SK-N-SH (cell line): Measurements from ENCODE around the gene IKZF4. TPM values are rescaled to one million over a fixed set of nuclear protein-coding genes. Genes with fewer than 3 reads are reported as not detected.

Experiments used
- CTCF ChIA-PET: fragments of 300-600, 350-600 bp; formaldehyde crosslinking; extraction: SDS; loops from one replicate; lab custom pipeline; 2021; lab: Yijun Ruan, JAX
- POLR2A ChIA-PET: fragments of 350-600 bp; sonication (Branson Sonifier 250); formaldehyde crosslinking; extraction: SDS; loops from one replicate; lab custom pipeline; 2020; ENCODE audit warnings: antibody characterized with exemption, inconsistent platforms; lab: Yijun Ruan, JAX
- DNase-seq: peaks from one replicate; pipeline ENCODE4 v3.0.0; 2012
- H2AFZ ChIP-seq: fragments of 200-600 bp; sonication (generic); 2 replicates; pipeline ENCODE4 v1.8.1; 2016; ENCODE audit warnings: antibody characterized with exemption, mild to moderate bottlenecking, low read depth
- H3F3A ChIP-seq: fragments of 200-600 bp; sonication (generic); replicated peaks from 2 replicates; pipeline ENCODE3; 2016; ENCODE audit warnings: antibody characterized with exemption, mild to moderate bottlenecking; ENCODE audit not compliant: insufficient read depth
- H3K27ac ChIP-seq, 2 experiments: fragments of 200-500 bp in 1 of 2; fragments of 200-600 bp in 1 of 2; sonication (Bioruptor generic) in 1 of 2; sonication (generic), shearing (Covaris generic) in 1 of 2; 2 replicates each; pipeline versions ENCODE4 v1.5.1 to v1.6.1; 2014 to 2016; ENCODE audit warnings: low read depth in 2 of 2, inconsistent platforms in 1 of 2, low read length in 1 of 2, mild to moderate bottlenecking in 1 of 2, mixed read lengths in 1 of 2
- H3K27me3 ChIP-seq: fragments of 200-600 bp; sonication (generic), shearing (Covaris generic); 2 replicates; pipeline ENCODE4 v1.6.1; 2016; ENCODE audit warnings: mixed run types; ENCODE audit not compliant: insufficient read depth
- H3K36me3 ChIP-seq, 2 experiments: fragments of 200-500 bp in 1 of 2; fragments of 200-600 bp in 1 of 2; sonication (Bioruptor generic) in 1 of 2; sonication (generic) in 1 of 2; replicated peaks in 1 of 2; 2 replicates each; pipeline versions ENCODE3 to v1.5.1; 2014 to 2016; ENCODE audit warnings: low read length in 1 of 2, mild to moderate bottlenecking in 1 of 2; ENCODE audit not compliant: insufficient read depth in 2 of 2, control insufficient read depth in 1 of 2
- H3K4me1 ChIP-seq, 2 experiments: fragments of 200-500 bp in 1 of 2; fragments of 200-600 bp in 1 of 2; sonication (Bioruptor generic) in 1 of 2; sonication (generic), shearing (Covaris generic) in 1 of 2; 2 replicates each; pipeline versions ENCODE4 v1.5.1 to v1.6.1; 2014 to 2016; ENCODE audit warnings: low read depth in 1 of 2, low read length in 1 of 2, mixed run types in 1 of 2; ENCODE audit not compliant: insufficient read depth in 2 of 2, control insufficient read depth in 1 of 2
- H3K4me2 ChIP-seq: fragments of 200-600 bp; sonication (generic), shearing (Covaris generic); 2 replicates; pipeline ENCODE4 v1.6.1; 2017; ENCODE audit warnings: mixed run types
- H3K4me3 ChIP-seq, 2 experiments: fragments of 200-500 bp in 1 of 2; fragments of 200-600 bp in 1 of 2; sonication (Bioruptor generic) in 1 of 2; sonication (generic), shearing (Covaris generic) in 1 of 2; 2 replicates each; pipeline versions ENCODE4 v1.5.1 to v1.8.1; 2014 to 2016; ENCODE audit warnings: low read depth in 2 of 2, inconsistent platforms in 1 of 2, low read length in 1 of 2, mild to moderate bottlenecking in 1 of 2, mixed read lengths in 1 of 2, moderate library complexity in 1 of 2
- H3K79me2 ChIP-seq: fragments of 200-600 bp; sonication (generic); 2 replicates; pipeline ENCODE4 v1.8.1; 2017; ENCODE audit warnings: mild to moderate bottlenecking; ENCODE audit not compliant: insufficient read depth
- H3K9ac ChIP-seq: fragments of 200-600 bp; sonication (generic); 2 replicates; pipeline ENCODE4 v1.6.1; 2017; ENCODE audit warnings: mixed run types
- H3K9me2 ChIP-seq: fragments of 200-600 bp; sonication (generic); 2 replicates; pipeline ENCODE4 v1.6.1; 2017; ENCODE audit warnings: mixed run types
- H3K9me3 ChIP-seq: fragments of 200-600 bp; sonication (generic); 2 replicates; pipeline ENCODE4 v1.6.1; 2017; ENCODE audit warnings: mixed run types, mild to moderate bottlenecking, moderate library complexity
- H4K20me1 ChIP-seq: fragments of 200-600 bp; sonication (generic); 2 replicates; pipeline ENCODE4 v1.6.1; 2017; ENCODE audit warnings: mild to moderate bottlenecking, mixed run types; ENCODE audit not compliant: insufficient read depth
- CHD2 ChIP-seq: fragments of 150-350 bp; IDR thresholded peaks from 2 replicates; pipeline ENCODE4 v1.6.1; 2018; ENCODE audit warnings: low read length; ENCODE audit not compliant: partially characterized antibody
- EP300 ChIP-seq, 2 experiments: IDR thresholded peaks; 2 replicates each; pipeline versions ENCODE4 v1.4.0 to v1.6.1; 2012; ENCODE audit warnings: borderline replicate concordance in 1 of 2, low read depth in 1 of 2, low read length in 1 of 2
- EZH2phosphoT487 ChIP-seq: fragments of 200-600 bp; sonication (generic); IDR thresholded peaks from 2 replicates; pipeline ENCODE4 v1.6.1; 2017; ENCODE audit warnings: low read depth, mixed run types, mild to moderate bottlenecking, antibody characterized with exemption, moderate library complexity, borderline replicate concordance
- FOSL2 ChIP-seq: IDR thresholded peaks from 2 replicates; pipeline ENCODE4 v1.4.0; 2012; ENCODE audit warnings: low read depth, mild to moderate bottlenecking, moderate library complexity, borderline replicate concordance
- IRF3 ChIP-seq: fragments of 150-350 bp; IDR thresholded peaks from 2 replicates; pipeline ENCODE4 v1.6.1; 2016; ENCODE audit warnings: mild to moderate bottlenecking, low read depth, low read length
- MAX ChIP-seq: IDR thresholded peaks from 2 replicates; pipeline ENCODE4 v1.4.0; 2012; ENCODE audit warnings: low read depth
- RXRA ChIP-seq: IDR thresholded peaks from 2 replicates; pipeline ENCODE4 v1.4.0; 2012; ENCODE audit warnings: low read depth, mild to moderate bottlenecking, borderline replicate concordance
- SIN3A ChIP-seq: IDR thresholded peaks from 2 replicates; pipeline ENCODE4 v1.6.1; 2012; ENCODE audit warnings: low read depth, mild to moderate bottlenecking, low read length, moderate library complexity, borderline replicate concordance
- TCF12 ChIP-seq: IDR thresholded peaks from 2 replicates; pipeline ENCODE4 v1.4.0; 2012
- TEAD4 ChIP-seq: IDR thresholded peaks from 2 replicates; pipeline ENCODE4 v1.4.0; 2012; ENCODE audit warnings: mild to moderate bottlenecking, borderline replicate concordance; ENCODE audit not compliant: insufficient read depth
- USF2 ChIP-seq: fragments of 150-350 bp; IDR thresholded peaks from 2 replicates; pipeline ENCODE4 v1.6.1; 2017; ENCODE audit warnings: antibody characterized with exemption, low read length, low read depth, borderline replicate concordance
- WGBS: methylation state at CpG from one replicate; pipeline ENCODE4 v1.1.6; 2017; ENCODE audit warnings: low lambda C conversion rate; 5-methylcytosine and 5-hydroxymethylcytosine counted together
- polyA plus RNA-seq, 3 experiments: library from polyadenylated mRNA; depleted of rRNA; stranded (reverse); fragments of >200 nt; gene quantifications; 2 replicates each; pipeline ENCODE4 v1.2.3, GENCODE V29; 2012

IKZF4 gene
- polyA plus RNA-seq, 1 of the 3 experiments (the other 2 are of a cell fraction) = 3.9 TPM

- POLR2A ChIA-PET = no interaction called here
- H3K36me3 ChIP-seq = no peaks in the 10 kb centered on the region
- H3K4me3 ChIP-seq = no peak overlapping the region
- H4K20me1 ChIP-seq = no peaks in the 10 kb centered on the region
- no peaks in the 10 kb centered on the region for H3K79me2 ChIP-seq
- H3K4me2 ChIP-seq = no peak overlapping the region
- H3K27me3 ChIP-seq = no peaks in the 10 kb centered on the region
- CTCF ChIA-PET = interaction anchor here (1.2 to 5.9 kb wide), 4 partner anchors 9 to 18 kb away, joined by 3 to 30 read pairs (median 7); partner anchors contain the start of gene SUOX
- H3K9me2 ChIP-seq = no peaks in the 10 kb centered on the region
- H2AFZ ChIP-seq = no peak overlapping the region
- no peak overlapping the region for H3K9ac ChIP-seq
- no peaks in the 10 kb centered on the region for H3F3A ChIP-seq
- H3K4me1 ChIP-seq = no peaks in the 10 kb centered on the region
- no peak for TF ChIP-seq EZH2phosphoT487
- TF ChIP-seq IRF3 = no peak
- DNase-seq = no peak
- no peaks in the 10 kb centered on the region for H3K9me3 ChIP-seq
- no peak overlapping the region for H3K27ac ChIP-seq
- WGBS = 67% methylated on average over 2 of the region's 2 CpGs
Observed at GRCh38 chr12:56014205-56014604, 6.6 kb upstream of the IKZF4 start.

- Histone ChIP-seq H3K4me2 (no peak overlapping the region), H3K79me2 (no peaks in the 10 kb centered on the region), H3K27ac (no peak overlapping the region), H3K9me3 (no peaks in the 10 kb centered on the region), H3K9ac (no peak overlapping the region), H3K4me1 (peaks cover 0 to 20% of the 10 kb centered on the region in 2 experiments; a peak in 2 of 4 replicates), H3K9me2 (no peaks in the 10 kb centered on the region), H3K4me3 (no peak overlapping the region), H3K36me3 (no peaks in the 10 kb centered on the region), H4K20me1 (no peaks in the 10 kb centered on the region), H3F3A (no peaks in the 10 kb centered on the region), H3K27me3 (no peaks in the 10 kb centered on the region), H2AFZ (no peak overlapping the region)
- TF ChIP-seq RXRA (no peak), TCF12 (no peak), TEAD4 (no peak), SIN3A (no peak), EP300 (IDR thresholded peaks at IDR 0.05; ENCODE audit: borderline replicate concordance in 1 of 2, low read depth in 1 of 2, low read length in 1 of 2) (no peak), FOSL2 (no peak), CHD2 (no peak), MAX (no peak), USF2 (no peak)
- POLR2A ChIA-PET = no interaction called here
- no peak for DNase-seq
- CTCF ChIA-PET = interaction anchor here (1.0 to 5.9 kb wide), 2 partner anchors 21 to 30 kb away, joined by 3 to 30 read pairs; partner anchors contain the start of gene SUOX
- 94% methylated on average over 4 of the region's 4 CpGs for WGBS
Observed at GRCh38 chr12:56017181-56017580, 3.7 kb upstream of the IKZF4 start.
